NCI-H2227 treated with DMSO at 0.1 percent for 48 hours (cell line): ENCODE measurements around the gene C5orf58.
A peak's percentile ranks its signal among the peaks of the same experiment; 100 is the strongest.

Source experiments
- DNase-seq: peaks from one replicate; lab custom pipeline; 2025; lab: John Stamatoyannopoulos, UW

The C5orf58 gene

GRCh38 chr5:170232786-170233185 lies at the start of gene C5orf58:
TSS of gene C5orf58 (plus strand) at chr5:170232985. CDS start at chr5:170234977, 1,992 bp downstream.
- DNase-seq, result no peak

- DNase-seq, result peak; percentile 1
Observed at GRCh38 chr5:170183816-170184687, 48.7 kb upstream of the C5orf58 start.

GRCh38 chr5:170184737-170185136 lies 48.0 kb upstream of the C5orf58 start:
- DNase-seq, result no peak

- no peak for DNase-seq
Observed at GRCh38 chr5:170186156-170186555, 46.6 kb upstream of the C5orf58 start.

GRCh38 chr5:170186856-170187255 lies 45.9 kb upstream of the C5orf58 start:
- no peak for DNase-seq

- DNase-seq, result no peak
Observed at GRCh38 chr5:170190436-170191134, 42.2 kb upstream of the C5orf58 start.

- no peak for DNase-seq
Observed at GRCh38 chr5:170192829-170193228, 40.0 kb upstream of the C5orf58 start.

GRCh38 chr5:170195961-170196360 lies 36.8 kb upstream of the C5orf58 start:
- no peak for DNase-seq

- no peak for DNase-seq
Observed at GRCh38 chr5:170200876-170201275, 31.9 kb upstream of the C5orf58 start.

- no peak for DNase-seq
Observed at GRCh38 chr5:170201311-170201710, 31.5 kb upstream of the C5orf58 start.

GRCh38 chr5:170202117-170202516 lies 30.7 kb upstream of the C5orf58 start:
- DNase-seq, result no peak

GRCh38 chr5:170204202-170204601 lies 28.6 kb upstream of the C5orf58 start:
- no peak for DNase-seq

GRCh38 chr5:170206216-170206615 lies 26.6 kb upstream of the C5orf58 start:
- no peak for DNase-seq

- no peak for DNase-seq
Observed at GRCh38 chr5:170206958-170207357, 25.8 kb upstream of the C5orf58 start.

- no peak for DNase-seq
Observed at GRCh38 chr5:170211575-170212334, 21.0 kb upstream of the C5orf58 start.

- peak; percentile 41 for DNase-seq
Observed at GRCh38 chr5:170216257-170216864, 16.4 kb upstream of the C5orf58 start.

GRCh38 chr5:170217831-170218230 lies 15.0 kb upstream of the C5orf58 start:
- DNase-seq, result no peak

GRCh38 chr5:170218726-170219125 lies 14.1 kb upstream of the C5orf58 start:
- DNase-seq, result no peak

- no peak for DNase-seq
Observed at GRCh38 chr5:170219615-170220014, 13.2 kb upstream of the C5orf58 start.

- DNase-seq, result no peak
Observed at GRCh38 chr5:170220191-170220590, 12.6 kb upstream of the C5orf58 start.

GRCh38 chr5:170221327-170221741 lies 11.5 kb upstream of the C5orf58 start:
- DNase-seq, result peak; percentile 51

GRCh38 chr5:170223360-170223759 lies 9.4 kb upstream of the C5orf58 start:
- no peak for DNase-seq
